ENCODE results near the gene ZFP57. TPM values are rescaled to one million over a fixed set of nuclear protein-coding genes. Genes with fewer than 3 reads are reported as not detected.
A peak's percentile ranks its signal among the peaks of the same experiment; 100 is the strongest.

ZFP57 gene
- total RNA-seq, 4 donors from 2014 or later = 0.66 TPM; not detected in 3

DNA sequence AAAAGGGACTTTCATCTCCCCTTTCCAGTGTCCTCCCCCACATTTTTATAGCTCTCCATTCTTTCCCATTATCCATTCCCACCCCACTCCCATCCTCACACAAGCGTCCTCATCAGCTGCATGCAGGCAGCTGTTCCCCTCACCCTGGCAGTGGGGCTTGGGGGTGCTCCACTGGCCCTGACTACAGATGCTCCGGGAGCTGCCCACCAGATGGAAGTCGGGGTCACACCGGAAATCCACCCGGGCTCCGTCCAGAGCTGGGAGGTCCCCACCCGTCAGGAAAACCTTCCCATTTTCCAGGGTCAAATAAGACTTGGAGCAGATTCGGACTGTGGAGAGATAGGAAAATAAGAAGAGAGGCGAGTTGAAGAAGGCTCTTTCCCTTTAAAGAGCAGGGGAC is 50.6 kb downstream of the ZFP57 start:
- no peaks in the 10 kb centered on the region for H3K36me3 ChIP-seq
- 82 to 85% methylated on average over 9 of the region's 9 CpGs for WGBS, 2 donors
- H3K4me3 ChIP-seq = no peak overlapping the region
- H3K27ac ChIP-seq = no peak overlapping the region
- H3K27me3 ChIP-seq = no peaks in the 10 kb centered on the region
- H3K9me3 ChIP-seq = no peaks in the 10 kb centered on the region
- H3K4me1 ChIP-seq = peaks cover 0 to 53% (median 20%) of the 10 kb centered on the region in 4 donors
- TF ChIP-seq, protein P1, sequence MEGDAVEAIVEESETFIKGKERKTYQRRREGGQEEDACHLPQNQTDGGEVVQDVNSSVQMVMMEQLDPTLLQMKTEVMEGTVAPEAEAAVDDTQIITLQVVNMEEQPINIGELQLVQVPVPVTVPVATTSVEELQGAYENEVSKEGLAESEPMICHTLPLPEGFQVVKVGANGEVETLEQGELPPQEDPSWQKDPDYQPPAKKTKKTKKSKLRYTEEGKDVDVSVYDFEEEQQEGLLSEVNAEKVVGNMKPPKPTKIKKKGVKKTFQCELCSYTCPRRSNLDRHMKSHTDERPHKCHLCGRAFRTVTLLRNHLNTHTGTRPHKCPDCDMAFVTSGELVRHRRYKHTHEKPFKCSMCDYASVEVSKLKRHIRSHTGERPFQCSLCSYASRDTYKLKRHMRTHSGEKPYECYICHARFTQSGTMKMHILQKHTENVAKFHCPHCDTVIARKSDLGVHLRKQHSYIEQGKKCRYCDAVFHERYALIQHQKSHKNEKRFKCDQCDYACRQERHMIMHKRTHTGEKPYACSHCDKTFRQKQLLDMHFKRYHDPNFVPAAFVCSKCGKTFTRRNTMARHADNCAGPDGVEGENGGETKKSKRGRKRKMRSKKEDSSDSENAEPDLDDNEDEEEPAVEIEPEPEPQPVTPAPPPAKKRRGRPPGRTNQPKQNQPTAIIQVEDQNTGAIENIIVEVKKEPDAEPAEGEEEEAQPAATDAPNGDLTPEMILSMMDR (IDR thresholded peaks at IDR 0.05) = no peak
- TF ChIP-seq POLR2A (IDR thresholded peaks at IDR 0.05) = no peak
- no peak for TF ChIP-seq EP300 (IDR thresholded peaks at IDR 0.05)
- DNase-seq (ENCODE audit: low spot score in 2 of 2) = no peak

DNA sequence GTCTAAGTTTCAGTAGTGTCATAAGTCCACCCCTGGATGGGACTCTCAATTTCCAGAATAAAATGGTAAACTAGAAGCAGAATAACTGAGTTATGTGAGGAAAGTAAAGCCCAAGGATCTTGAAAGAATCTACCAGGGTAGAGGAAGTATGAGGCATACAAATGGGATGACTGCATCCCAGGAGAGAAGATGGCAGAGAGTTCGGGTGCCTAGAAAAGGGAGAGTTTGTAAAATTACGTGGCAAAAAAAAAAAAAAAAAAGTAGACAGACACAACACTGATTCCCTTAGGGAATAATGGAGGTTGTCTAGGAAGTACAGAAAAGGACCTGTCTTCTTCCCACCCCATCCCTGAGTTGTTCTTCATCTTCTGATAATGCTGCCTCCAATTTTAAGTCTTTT is 51.4 kb downstream of the ZFP57 start:
- Histone ChIP-seq H3K9me3 (no peaks in the 10 kb centered on the region), H3K27ac (no peak overlapping the region), H3K4me1 (peaks cover 0 to 53% (median 20%) of the 10 kb centered on the region in 4 donors), H3K36me3 (no peaks in the 10 kb centered on the region), H3K4me3 (no peak overlapping the region), H3K27me3 (no peaks in the 10 kb centered on the region)
- no peak for DNase-seq (ENCODE audit: low spot score in 2 of 2)
- WGBS, 2 donors = 85 to 91% methylated on average over 2 of the region's 2 CpGs
- no peak for TF ChIP-seq EP300 (IDR thresholded peaks at IDR 0.05)
- TF ChIP-seq POLR2A (IDR thresholded peaks at IDR 0.05) = no peak
- TF ChIP-seq, protein P1 (IDR thresholded peaks at IDR 0.05) = no peak

DNA sequence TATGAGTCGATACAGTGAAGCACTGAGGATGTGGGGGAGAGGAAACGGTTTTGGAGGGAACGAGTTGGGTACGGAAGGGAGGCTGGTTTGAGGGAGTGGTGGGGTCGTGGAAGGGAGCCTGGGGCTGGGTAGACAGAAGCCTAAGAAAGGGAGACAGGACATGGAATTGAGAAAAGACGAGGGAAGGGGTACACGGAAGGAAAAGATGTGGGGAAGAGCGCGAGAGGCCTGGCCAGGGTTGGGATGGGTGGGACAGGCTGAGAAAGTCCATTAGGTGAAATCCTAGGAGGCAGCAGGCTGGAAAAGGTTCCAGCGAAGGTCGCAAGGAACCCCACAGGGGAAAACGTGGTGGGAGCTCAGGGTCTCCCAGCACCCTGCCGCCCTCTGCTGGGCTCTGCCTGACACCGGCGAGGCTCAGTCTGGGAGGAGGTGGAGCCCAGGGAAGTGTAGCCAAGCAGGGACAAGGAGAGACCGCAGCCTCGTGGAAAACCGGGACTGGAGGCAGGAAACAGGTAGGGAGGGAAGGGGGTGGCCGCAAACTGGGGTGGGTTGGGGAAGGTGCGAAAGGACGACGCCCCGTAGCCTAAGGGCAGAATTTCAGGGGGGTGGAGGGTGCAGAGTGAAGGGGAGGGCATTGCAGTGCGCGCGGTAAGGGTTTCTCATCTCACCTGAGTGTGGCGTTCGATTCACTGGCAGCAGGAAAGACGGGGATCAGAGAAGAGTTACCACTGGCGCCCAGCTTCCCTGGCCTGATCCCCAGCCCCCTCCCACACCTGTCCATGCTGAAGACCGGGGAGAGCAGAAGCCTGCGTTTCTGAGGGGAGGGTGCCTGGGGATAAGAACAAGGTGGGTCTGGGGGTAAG is 52.3 kb downstream of the ZFP57 start:
- peak overlapping the region; percentile 53 to 70 (median 60) for H3K4me3 ChIP-seq
- H3K36me3 ChIP-seq = peaks cover 0 to 3% (median 0%) of the 10 kb centered on the region in 3 donors
- DNase-seq (ENCODE audit: low spot score in 2 of 2) = peak; percentile 52 to 69
- 6% methylated on average over 32 of the region's 32 CpGs for WGBS, 2 donors
- H3K27ac ChIP-seq = peak overlapping the region; percentile 74 to 86 (median 80)
- H3K27me3 ChIP-seq = no peaks in the 10 kb centered on the region
- H3K9me3 ChIP-seq = no peaks in the 10 kb centered on the region
- peaks cover 0 to 48% (median 20%) of the 10 kb centered on the region in 4 donors for H3K4me1 ChIP-seq
- no peak for TF ChIP-seq POLR2A (IDR thresholded peaks at IDR 0.05)
- TF ChIP-seq, protein P1 (IDR thresholded peaks at IDR 0.05) = peak; percentile 37 to 74 (median 60)

DNA sequence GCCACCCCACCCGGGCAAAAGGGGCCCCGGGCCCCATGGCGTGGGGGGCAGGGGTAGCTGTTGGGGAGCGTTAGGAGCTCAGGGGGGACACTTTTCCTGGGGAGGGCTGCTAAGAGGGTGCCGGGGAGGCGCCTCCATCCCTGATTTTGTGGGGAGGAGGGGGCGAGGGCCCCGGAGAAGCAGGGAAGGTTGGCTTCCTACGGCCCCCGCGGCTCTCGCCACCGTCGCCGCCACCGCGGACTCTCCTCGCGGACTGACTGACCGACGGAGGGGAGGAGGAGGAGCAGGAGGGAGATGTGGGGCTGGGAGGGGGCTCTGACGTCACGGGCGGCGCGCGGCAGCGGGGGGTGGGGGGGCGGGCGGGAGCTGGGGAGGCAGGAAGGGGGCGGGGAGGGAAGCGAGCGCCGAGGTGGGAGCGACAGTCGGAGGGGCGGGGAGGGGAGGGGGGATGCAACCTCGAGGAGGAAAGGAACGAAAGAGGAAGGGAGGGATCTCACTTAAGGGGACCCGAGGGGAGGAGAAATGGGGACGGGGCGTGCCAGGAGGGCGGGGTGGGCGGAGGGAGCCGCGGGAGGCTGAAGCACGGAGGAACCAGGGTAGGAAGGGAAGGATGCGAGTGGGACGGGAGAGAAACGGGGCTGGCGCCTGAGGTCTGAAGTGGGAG is 53.1 kb downstream of the ZFP57 start:
- peaks cover 0 to 44% (median 20%) of the 10 kb centered on the region in 4 donors for H3K4me1 ChIP-seq
- no peaks in the 10 kb centered on the region for H3K27me3 ChIP-seq
- peaks cover 0 to 11% (median 0%) of the 10 kb centered on the region in 3 donors for H3K36me3 ChIP-seq
- DNase-seq (ENCODE audit: low spot score in 2 of 2) = peak; percentile 30 to 60
- H3K9me3 ChIP-seq = no peaks in the 10 kb centered on the region
- TF ChIP-seq POLR2A (IDR thresholded peaks at IDR 0.05) (peak; percentile 40 to 77), EP300 (IDR thresholded peaks at IDR 0.05) (peak in 1 of 2 donors; percentile 87)
- TF ChIP-seq, protein P1 (IDR thresholded peaks at IDR 0.05) = peak in 1 of 5 experiments; percentile 11
- WGBS, 2 donors = 1% methylated on average over 39 to 45 of the region's 51 CpGs
- H3K27ac ChIP-seq = peak overlapping the region; percentile 74 to 86 (median 80)
- peak overlapping the region; percentile 53 to 70 (median 60) for H3K4me3 ChIP-seq

Measured in tibial nerve (tissue), 4 donors.